ENCODE measurements around the gene UBE2L5. TPM values are rescaled to one million over a fixed set of nuclear protein-coding genes. Genes with fewer than 3 reads are reported as not detected.
A peak's percentile ranks its signal among the peaks of the same experiment; 100 is the strongest.

Gene UBE2L5
- total RNA-seq, 1 donor from 2014 or later = not detected

- H3K4me3 Mint-ChIP-seq (ENCODE audit: low read depth) = no peak overlapping the region
- no peak for DNase-seq (ENCODE audit: low spot score)
- no peaks in the 10 kb centered on the region for H3K9me3 Mint-ChIP-seq
- peaks cover 29% of the 10 kb centered on the region for H3K4me1 Mint-ChIP-seq (ENCODE audit: low read depth)
- H3K36me3 Mint-ChIP-seq (ENCODE audit: low read depth) = no peaks in the 10 kb centered on the region
- no peak overlapping the region for H3K27ac Mint-ChIP-seq
- intact Hi-C loops (cut with micrococcal nuclease) = no loop called here
- no peaks in the 10 kb centered on the region for H3K27me3 Mint-ChIP-seq (ENCODE audit: low read depth)
Measured at GRCh38 chr13:30410705-30411125, 11.6 kb upstream of the UBE2L5 start.

- Mint-ChIP-seq H3K4me1 (ENCODE audit: low read depth) (peaks cover 27% of the 10 kb centered on the region), H3K4me3 (ENCODE audit: low read depth) (no peak overlapping the region), H3K9me3 (no peaks in the 10 kb centered on the region), H3K36me3 (ENCODE audit: low read depth) (no peaks in the 10 kb centered on the region), H3K27me3 (ENCODE audit: low read depth) (no peaks in the 10 kb centered on the region), H3K27ac (no peak overlapping the region)
- intact Hi-C loops (cut with micrococcal nuclease) = no loop called here
- DNase-seq (ENCODE audit: low spot score) = no peak
Measured at GRCh38 chr13:30412346-30412745, 9.9 kb upstream of the UBE2L5 start.

GRCh38 chr13:30413842-30414241, 8.5 kb upstream of the UBE2L5 start:
- intact Hi-C loops (cut with micrococcal nuclease) = no loop called here
- Mint-ChIP-seq H3K27me3 (ENCODE audit: low read depth) (no peaks in the 10 kb centered on the region), H3K27ac (no peak overlapping the region), H3K4me1 (ENCODE audit: low read depth) (peaks cover 19% of the 10 kb centered on the region), H3K4me3 (ENCODE audit: low read depth) (no peak overlapping the region), H3K36me3 (ENCODE audit: low read depth) (no peaks in the 10 kb centered on the region), H3K9me3 (no peaks in the 10 kb centered on the region)
- no peak for DNase-seq (ENCODE audit: low spot score)

GRCh38 chr13:30415430-30416030, 6.8 kb upstream of the UBE2L5 start:
- Mint-ChIP-seq H3K4me1 (ENCODE audit: low read depth) (peaks cover 16% of the 10 kb centered on the region), H3K27me3 (ENCODE audit: low read depth) (no peaks in the 10 kb centered on the region), H3K9me3 (no peaks in the 10 kb centered on the region), H3K27ac (no peak overlapping the region), H3K36me3 (ENCODE audit: low read depth) (no peaks in the 10 kb centered on the region), H3K4me3 (ENCODE audit: low read depth) (no peak overlapping the region)
- intact Hi-C loops (cut with micrococcal nuclease) = no loop called here
- DNase-seq (ENCODE audit: low spot score) = no peak

GRCh38 chr13:30416471-30416870, 5.8 kb upstream of the UBE2L5 start:
- Mint-ChIP-seq H3K27me3 (ENCODE audit: low read depth) (no peaks in the 10 kb centered on the region), H3K36me3 (ENCODE audit: low read depth) (no peaks in the 10 kb centered on the region), H3K27ac (no peak overlapping the region), H3K4me3 (ENCODE audit: low read depth) (no peak overlapping the region), H3K4me1 (ENCODE audit: low read depth) (peaks cover 22% of the 10 kb centered on the region), H3K9me3 (no peaks in the 10 kb centered on the region)
- no peak for DNase-seq (ENCODE audit: low spot score)
- intact Hi-C loops (cut with micrococcal nuclease) = no loop called here

- Mint-ChIP-seq H3K4me1 (ENCODE audit: low read depth) (peaks cover 25% of the 10 kb centered on the region), H3K27ac (no peak overlapping the region), H3K9me3 (no peaks in the 10 kb centered on the region), H3K27me3 (ENCODE audit: low read depth) (no peaks in the 10 kb centered on the region), H3K4me3 (ENCODE audit: low read depth) (no peak overlapping the region), H3K36me3 (ENCODE audit: low read depth) (no peaks in the 10 kb centered on the region)
- DNase-seq (ENCODE audit: low spot score) = no peak
- intact Hi-C loops (cut with micrococcal nuclease) = no loop called here
Measured at GRCh38 chr13:30418075-30418716, 4.1 kb upstream of the UBE2L5 start.

- H3K4me3 Mint-ChIP-seq (ENCODE audit: low read depth) = no peak overlapping the region
- no peak for DNase-seq (ENCODE audit: low spot score)
- no peak overlapping the region for H3K27ac Mint-ChIP-seq
- H3K9me3 Mint-ChIP-seq = no peaks in the 10 kb centered on the region
- intact Hi-C loops (cut with micrococcal nuclease) = no loop called here
- H3K4me1 Mint-ChIP-seq (ENCODE audit: low read depth) = peaks cover 28% of the 10 kb centered on the region
- no peaks in the 10 kb centered on the region for H3K36me3 Mint-ChIP-seq (ENCODE audit: low read depth)
- H3K27me3 Mint-ChIP-seq (ENCODE audit: low read depth) = no peaks in the 10 kb centered on the region
Measured at GRCh38 chr13:30418717-30419459, 3.4 kb upstream of the UBE2L5 start.

GRCh38 chr13:30421093-30422053, 920 bp upstream of the UBE2L5 start:
- intact Hi-C loops (cut with micrococcal nuclease) = loop anchor here (1.0 to 10.0 kb wide), 5 partner anchors 9 to 117 kb away; partner anchors contain the start of gene KATNAL1
- peaks cover 17% of the 10 kb centered on the region for H3K4me1 Mint-ChIP-seq (ENCODE audit: low read depth)
- no peaks in the 10 kb centered on the region for H3K36me3 Mint-ChIP-seq (ENCODE audit: low read depth)
- peak overlapping the region; percentile 18 for H3K27ac Mint-ChIP-seq
- peak overlapping the region; percentile 76 for H3K4me3 Mint-ChIP-seq (ENCODE audit: low read depth)
- no peaks in the 10 kb centered on the region for H3K27me3 Mint-ChIP-seq (ENCODE audit: low read depth)
- peak; percentile 45 for DNase-seq (ENCODE audit: low spot score)
- no peaks in the 10 kb centered on the region for H3K9me3 Mint-ChIP-seq

- intact Hi-C loops (cut with micrococcal nuclease) = loop anchor here (5.0 to 10.0 kb wide), 3 partner anchors 38 to 119 kb away; partner anchors contain the start of gene KATNAL1
- Mint-ChIP-seq H3K27ac (no peak overlapping the region), H3K4me3 (ENCODE audit: low read depth) (no peak overlapping the region), H3K4me1 (ENCODE audit: low read depth) (peaks cover 15% of the 10 kb centered on the region), H3K36me3 (ENCODE audit: low read depth) (no peaks in the 10 kb centered on the region), H3K9me3 (no peaks in the 10 kb centered on the region), H3K27me3 (ENCODE audit: low read depth) (no peaks in the 10 kb centered on the region)
- DNase-seq (ENCODE audit: low spot score) = no peak
Measured at GRCh38 chr13:30423891-30424290, 1.6 kb downstream of the UBE2L5 start.

- Mint-ChIP-seq H3K4me1 (ENCODE audit: low read depth) (peaks cover 28% of the 10 kb centered on the region), H3K27me3 (ENCODE audit: low read depth) (no peaks in the 10 kb centered on the region), H3K27ac (no peak overlapping the region), H3K9me3 (no peaks in the 10 kb centered on the region), H3K36me3 (ENCODE audit: low read depth) (no peaks in the 10 kb centered on the region), H3K4me3 (ENCODE audit: low read depth) (no peak overlapping the region)
- DNase-seq (ENCODE audit: low spot score) = no peak
- intact Hi-C loops (cut with micrococcal nuclease) = loop anchor here (10.0 kb wide), 1 partner anchor 124 kb away; the partner anchor contains the start of gene KATNAL1
Measured at GRCh38 chr13:30429235-30429634, 6.9 kb downstream of the UBE2L5 start.

- H3K9me3 Mint-ChIP-seq = no peaks in the 10 kb centered on the region
- H3K4me3 Mint-ChIP-seq (ENCODE audit: low read depth) = peak overlapping the region; percentile 59
- intact Hi-C loops (cut with micrococcal nuclease) = loop anchor here (1.0 to 10.0 kb wide), 6 partner anchors 8 to 125 kb away; partner anchors contain the start of genes HMGB1, KATNAL1 and UBE2L5
- peaks cover 28% of the 10 kb centered on the region for H3K4me1 Mint-ChIP-seq (ENCODE audit: low read depth)
- no peaks in the 10 kb centered on the region for H3K36me3 Mint-ChIP-seq (ENCODE audit: low read depth)
- no peak for DNase-seq (ENCODE audit: low spot score)
- peak overlapping the region; percentile 89 for H3K27ac Mint-ChIP-seq
- H3K27me3 Mint-ChIP-seq (ENCODE audit: low read depth) = no peaks in the 10 kb centered on the region
Measured at GRCh38 chr13:30429721-30430694, 7.7 kb downstream of the UBE2L5 start.
